H9 (cell line): ENCODE measurements around the gene KCNN2. TPM values are rescaled to one million over a fixed set of nuclear protein-coding genes. Genes with fewer than 3 reads are reported as not detected.

Experiments used
- DNase-seq: peaks from one replicate; pipeline ENCODE4 v3.0.0-alpha.2; 2017
- H2AFZ ChIP-seq: one replicate; pipeline ENCODE4 v1.6.1; 2013; ENCODE audit warnings: mild to moderate bottlenecking, low read length, control low read depth, moderate library complexity
- H2AK5ac ChIP-seq: 2 replicates; pipeline ENCODE4 v1.6.1; 2013; ENCODE audit warnings: low read length, control low read depth, mixed read lengths; ENCODE audit not compliant: insufficient read length
- H2BK120ac ChIP-seq: one replicate; pipeline ENCODE4 v1.6.1; 2013; ENCODE audit warnings: low read depth, mild to moderate bottlenecking, low read length, control low read depth, inconsistent platforms; ENCODE audit not compliant: poor library complexity, severe bottlenecking
- H2BK12ac ChIP-seq: 2 replicates; pipeline ENCODE4 v1.6.1; 2013; ENCODE audit warnings: low read length, control low read depth, mixed read lengths, low read depth; ENCODE audit not compliant: insufficient read length
- H2BK15ac ChIP-seq: 2 replicates; pipeline ENCODE4 v1.6.1; 2013; ENCODE audit warnings: low read depth, low read length, control low read depth
- H2BK20ac ChIP-seq: one replicate; pipeline ENCODE4 v1.6.1; 2013; ENCODE audit warnings: low read depth, mild to moderate bottlenecking, low read length, control low read depth, inconsistent platforms; ENCODE audit not compliant: poor library complexity, severe bottlenecking
- H2BK5ac ChIP-seq: 2 replicates; pipeline ENCODE4 v1.6.1; 2013; ENCODE audit warnings: low read length, control low read depth, mixed read lengths; ENCODE audit not compliant: insufficient read length
- H3K14ac ChIP-seq: 2 replicates; pipeline ENCODE4 v1.6.1; 2013; ENCODE audit warnings: low read length, control low read depth; ENCODE audit not compliant: insufficient read depth
- H3K18ac ChIP-seq: 2 replicates; pipeline ENCODE4 v1.6.1; 2013; ENCODE audit warnings: low read depth, mild to moderate bottlenecking, mixed read lengths, low read length, control low read depth; ENCODE audit not compliant: insufficient read length
- H3K23ac ChIP-seq: 2 replicates; pipeline ENCODE4 v1.6.1; 2013; ENCODE audit warnings: low read length, control low read depth, mixed read lengths, low read depth; ENCODE audit not compliant: insufficient read length
- H3K23me2 ChIP-seq: 2 replicates; pipeline ENCODE4 v1.6.1; 2013; ENCODE audit warnings: low read depth, mild to moderate bottlenecking, mixed read lengths, low read length, control low read depth; ENCODE audit not compliant: insufficient read length, poor library complexity, severe bottlenecking
- H3K27ac ChIP-seq: 2 replicates; pipeline ENCODE4 v1.5.1; 2013; ENCODE audit warnings: low read length, control low read depth, mixed read lengths, low read depth; ENCODE audit not compliant: insufficient read length
- H3K27me3 ChIP-seq: 2 replicates; pipeline ENCODE4 v1.6.1; 2013; ENCODE audit warnings: low read length, control low read depth, inconsistent platforms; ENCODE audit not compliant: insufficient read depth
- H3K4ac ChIP-seq: 2 replicates; pipeline ENCODE4 v1.6.1; 2013; ENCODE audit warnings: low read depth, mild to moderate bottlenecking, control low read depth, inconsistent platforms, low read length, moderate library complexity
- H3K4me1 ChIP-seq: 2 replicates; pipeline ENCODE4 v1.6.1; 2013; ENCODE audit warnings: low read length, control low read depth, inconsistent platforms; ENCODE audit not compliant: insufficient read depth
- H3K4me2 ChIP-seq: 2 replicates; pipeline ENCODE4 v1.6.1; 2013; ENCODE audit warnings: low read length, control low read depth, mixed read lengths; ENCODE audit not compliant: insufficient read length, insufficient read depth
- H3K56ac ChIP-seq: 2 replicates; pipeline ENCODE4 v1.6.1; 2013; ENCODE audit warnings: low read depth, mild to moderate bottlenecking, mixed read lengths, low read length, control low read depth; ENCODE audit not compliant: insufficient read length
- H3K79me1 ChIP-seq: 2 replicates; pipeline ENCODE4 v1.6.1; 2013; ENCODE audit warnings: low read depth, mild to moderate bottlenecking, moderate library complexity, low read length, control low read depth, inconsistent platforms; ENCODE audit not compliant: insufficient read depth, poor library complexity, severe bottlenecking
- H3K79me2 ChIP-seq: 2 replicates; pipeline ENCODE4 v1.6.1; 2013; ENCODE audit warnings: low read length, control low read depth, inconsistent platforms; ENCODE audit not compliant: insufficient read depth
- H3K9ac ChIP-seq: 2 replicates; pipeline ENCODE4 v1.6.1; 2013; ENCODE audit warnings: low read length, control low read depth, mixed read lengths; ENCODE audit not compliant: insufficient read length; ENCODE audit errors: extremely low read depth
- H3K9me3 ChIP-seq: one replicate; pipeline ENCODE4 v1.6.1; 2013; ENCODE audit warnings: low read depth, low read length, inconsistent platforms; ENCODE audit not compliant: control insufficient read depth
- H3T11ph ChIP-seq: one replicate; pipeline ENCODE4 v1.6.1; 2013; ENCODE audit warnings: mild to moderate bottlenecking, low read length, control low read depth, inconsistent platforms
- H4K20me1 ChIP-seq: one replicate; pipeline ENCODE4 v1.6.1; 2013; ENCODE audit not compliant: control insufficient read depth, insufficient read length, insufficient read depth
- H4K5ac ChIP-seq: 2 replicates; pipeline ENCODE4 v1.6.1; 2013; ENCODE audit warnings: low read depth, mild to moderate bottlenecking, mixed read lengths, low read length, control low read depth; ENCODE audit not compliant: insufficient read length
- H4K8ac ChIP-seq: replicated peaks from 2 replicates; pipeline ENCODE4 v1.6.1; 2013; ENCODE audit warnings: low read length, control low read depth, mixed read lengths, low read depth; ENCODE audit not compliant: insufficient read length
- H4K91ac ChIP-seq: 2 replicates; pipeline ENCODE4 v1.6.1; 2013; ENCODE audit warnings: low read depth, mild to moderate bottlenecking, moderate library complexity, mixed read lengths, low read length, control low read depth; ENCODE audit not compliant: insufficient read length
- H3K27ac Mint-ChIP-seq, 3 experiments: 2 replicates in 2 of 3; 3 replicates in 1 of 3; pipeline ENCODE4 v1.8.0; 2020 to 2021; ENCODE audit warnings: mixed read lengths in 3 of 3, mild to moderate bottlenecking in 1 of 3, moderate library complexity in 1 of 3
- H3K27me3 Mint-ChIP-seq: 2 replicates; pipeline ENCODE4 v1.8.0; 2021; ENCODE audit warnings: low read depth, mild to moderate bottlenecking, moderate library complexity, mixed read lengths
- H3K36me3 Mint-ChIP-seq, 3 experiments: 2 replicates in 2 of 3; 3 replicates in 1 of 3; pipeline ENCODE4 v1.8.0; 2020 to 2021; ENCODE audit warnings: low read depth in 3 of 3, mixed read lengths in 3 of 3; ENCODE audit not compliant: insufficient read depth in 1 of 3
- H3K4me1 Mint-ChIP-seq, 2 experiments: 2 replicates each; pipeline ENCODE4 v1.8.0; 2020; ENCODE audit warnings: mixed read lengths in 2 of 2
- H3K4me3 Mint-ChIP-seq, 2 experiments: 2 replicates in 1 of 2; 3 replicates in 1 of 2; pipeline ENCODE4 v1.8.0; 2020 to 2021; ENCODE audit warnings: mild to moderate bottlenecking in 2 of 2, mixed read lengths in 2 of 2, moderate library complexity in 1 of 2
- H3K9me3 Mint-ChIP-seq, 2 experiments: 2 replicates in 1 of 2; 3 replicates in 1 of 2; pipeline ENCODE4 v1.8.0; 2020; ENCODE audit warnings: mild to moderate bottlenecking in 2 of 2, mixed read lengths in 2 of 2, moderate library complexity in 1 of 2
- total RNA-seq: library from RNA; stranded (reverse); gene quantifications from 2 replicates; pipeline ENCODE4 v1.2.1, GENCODE V29; 2021
- TF ChIP-seq, protein P1 (sequence below): fragments of 200-600 bp; sonication (generic); conservative IDR thresholded peaks from 3 replicates; pipeline ENCODE4 v1.8.0; 2021; ENCODE audit warnings: antibody characterized with exemption, mild to moderate bottlenecking

The KCNN2 gene
- total RNA-seq, 1 experiment from 2014 or later: 21.0 TPM

GRCh38 chr5:114419959-114420358, 58.1 kb downstream of the KCNN2 start:
- Histone ChIP-seq H3K27ac (no peak overlapping the region), H3K4ac (no peak overlapping the region), H4K20me1 (no peaks in the 10 kb centered on the region), H2AFZ (no peak overlapping the region), H3K9me3 (no peaks in the 10 kb centered on the region), H2BK15ac (no peak overlapping the region), H3K23me2 (no peaks in the 10 kb centered on the region), H3K79me1 (peaks cover 3% of the 10 kb centered on the region), H2AK5ac (no peak overlapping the region), H3K23ac (no peak overlapping the region), H3K27me3 (no peaks in the 10 kb centered on the region), H3K14ac (no peak overlapping the region), H3K4me2 (no peak overlapping the region), H3T11ph (no peak overlapping the region), H4K5ac (no peak overlapping the region), H3K18ac (no peak overlapping the region), H2BK120ac (no peak overlapping the region), H3K4me1 (no peaks in the 10 kb centered on the region; the same call in 1 of the 2 replicates), H2BK20ac (no peak overlapping the region), H2BK12ac (no peak overlapping the region), H3K56ac (no peak overlapping the region), H3K79me2 (peaks cover 2% of the 10 kb centered on the region; the same call in 1 of the 2 replicates), H2BK5ac (no peak overlapping the region), H4K91ac (no peak overlapping the region), H4K8ac (no peak overlapping the region), H3K9ac (no peak overlapping the region)
- no peak overlapping the region for H3K4me3 Mint-ChIP-seq
- H3K36me3 Mint-ChIP-seq: no peaks in the 10 kb centered on the region
- TF ChIP-seq, protein P1, sequence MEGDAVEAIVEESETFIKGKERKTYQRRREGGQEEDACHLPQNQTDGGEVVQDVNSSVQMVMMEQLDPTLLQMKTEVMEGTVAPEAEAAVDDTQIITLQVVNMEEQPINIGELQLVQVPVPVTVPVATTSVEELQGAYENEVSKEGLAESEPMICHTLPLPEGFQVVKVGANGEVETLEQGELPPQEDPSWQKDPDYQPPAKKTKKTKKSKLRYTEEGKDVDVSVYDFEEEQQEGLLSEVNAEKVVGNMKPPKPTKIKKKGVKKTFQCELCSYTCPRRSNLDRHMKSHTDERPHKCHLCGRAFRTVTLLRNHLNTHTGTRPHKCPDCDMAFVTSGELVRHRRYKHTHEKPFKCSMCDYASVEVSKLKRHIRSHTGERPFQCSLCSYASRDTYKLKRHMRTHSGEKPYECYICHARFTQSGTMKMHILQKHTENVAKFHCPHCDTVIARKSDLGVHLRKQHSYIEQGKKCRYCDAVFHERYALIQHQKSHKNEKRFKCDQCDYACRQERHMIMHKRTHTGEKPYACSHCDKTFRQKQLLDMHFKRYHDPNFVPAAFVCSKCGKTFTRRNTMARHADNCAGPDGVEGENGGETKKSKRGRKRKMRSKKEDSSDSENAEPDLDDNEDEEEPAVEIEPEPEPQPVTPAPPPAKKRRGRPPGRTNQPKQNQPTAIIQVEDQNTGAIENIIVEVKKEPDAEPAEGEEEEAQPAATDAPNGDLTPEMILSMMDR: no peak
- no peaks in the 10 kb centered on the region for H3K9me3 Mint-ChIP-seq
- no peak overlapping the region for H3K27ac Mint-ChIP-seq
- H3K4me1 Mint-ChIP-seq: peaks cover 15 to 26% of the 10 kb centered on the region in 2 experiments; a peak in 3 of 4 replicates
- no peaks in the 10 kb centered on the region for H3K27me3 Mint-ChIP-seq
- DNase-seq: no peak
